Ovary (tissue), 3 donors: Measurements from ENCODE around the gene MEGF6.
"Not testable (repeated sequence)": the region's sequence is repeated elsewhere in the genome, so short reads cannot be mapped to it uniquely, and the experiment has no call there.

Experiments
- CTCF ChIP-seq, 3 donors: fragments of 450-650 bp in 2 of 3; fragments of 200-600 bp in 1 of 3; IDR thresholded peaks; one replicate each; pipeline versions ENCODE4 v1.5.1 to v1.8.0; 2016 to 2022; ENCODE audit warnings: antibody characterized with exemption in 3 of 3, mild to moderate bottlenecking in 1 of 3
- EP300 ChIP-seq: sonication (generic); formaldehyde crosslinking; IDR thresholded peaks from one replicate; pipeline ENCODE4 v1.6.1; 2017; ENCODE audit warnings: antibody characterized with exemption
- donor health status: DM: no; HTN: no; CAD: no.

GRCh38 chr1:3575515-3575914, 35.8 kb downstream of the MEGF6 start:
- not testable (repeated sequence) for TF ChIP-seq CTCF (IDR thresholded peaks at IDR 0.05); EP300
